Measurements from ENCODE around the gene PRR16.

Gene PRR16

GRCh38 chr5:120531215-120531614 is 67.1 kb downstream of the PRR16 start:
- no peaks in the 10 kb centered on the region for H3K9me3 ChIP-seq (ENCODE audit: insufficient read depth, low read length)
- H3K4me1 ChIP-seq (ENCODE audit: insufficient read depth, insufficient read length), result no peaks in the 10 kb centered on the region
- TF ChIP-seq YY1 (IDR thresholded peaks at IDR 0.05; ENCODE audit: insufficient read depth, insufficient read length) (no peak), ZNF274 (IDR thresholded peaks at IDR 0.05; ENCODE audit: low read depth, low read length) (no peak), SUZ12 (IDR thresholded peaks at IDR 0.05; ENCODE audit: extremely low read depth, insufficient read depth, insufficient read length) (no peak)
- H3K9ac ChIP-seq (ENCODE audit: insufficient read length, low read depth), result no peak overlapping the region
- H3K4me3 ChIP-seq (ENCODE audit: insufficient read length, low read depth), result no peak overlapping the region
- H3K27me3 ChIP-seq (ENCODE audit: insufficient read depth, insufficient read length), result no peaks in the 10 kb centered on the region
- no peaks in the 10 kb centered on the region for H3K36me3 ChIP-seq (ENCODE audit: insufficient read depth, insufficient read length, low read length)
- no peak for DNase-seq (ENCODE audit: low read depth, low spot score)

- TF ChIP-seq YY1 (IDR thresholded peaks at IDR 0.05; ENCODE audit: insufficient read depth, insufficient read length) (no peak), ZNF274 (IDR thresholded peaks at IDR 0.05; ENCODE audit: low read depth, low read length) (no peak), SUZ12 (IDR thresholded peaks at IDR 0.05; ENCODE audit: extremely low read depth, insufficient read depth, insufficient read length) (no peak)
- no peaks in the 10 kb centered on the region for H3K27me3 ChIP-seq (ENCODE audit: insufficient read depth, insufficient read length)
- no peak overlapping the region for H3K9ac ChIP-seq (ENCODE audit: insufficient read length, low read depth)
- no peak overlapping the region for H3K4me3 ChIP-seq (ENCODE audit: insufficient read length, low read depth)
- no peaks in the 10 kb centered on the region for H3K9me3 ChIP-seq (ENCODE audit: insufficient read depth, low read length)
- H3K4me1 ChIP-seq (ENCODE audit: insufficient read depth, insufficient read length), result no peaks in the 10 kb centered on the region
- H3K36me3 ChIP-seq (ENCODE audit: insufficient read depth, insufficient read length, low read length), result no peaks in the 10 kb centered on the region
- DNase-seq (ENCODE audit: low read depth, low spot score), result peak; percentile 28
Measured at GRCh38 chr5:120532835-120533234, 68.7 kb downstream of the PRR16 start.

GRCh38 chr5:120533581-120533980 is 69.5 kb downstream of the PRR16 start:
- Histone ChIP-seq H3K9me3 (ENCODE audit: insufficient read depth, low read length) (no peaks in the 10 kb centered on the region), H3K4me3 (ENCODE audit: insufficient read length, low read depth) (no peak overlapping the region), H3K27me3 (ENCODE audit: insufficient read depth, insufficient read length) (no peaks in the 10 kb centered on the region), H3K9ac (ENCODE audit: insufficient read length, low read depth) (no peak overlapping the region), H3K4me1 (ENCODE audit: insufficient read depth, insufficient read length) (no peaks in the 10 kb centered on the region), H3K36me3 (ENCODE audit: insufficient read depth, insufficient read length, low read length) (no peaks in the 10 kb centered on the region)
- DNase-seq (ENCODE audit: low read depth, low spot score), result no peak
- TF ChIP-seq YY1 (IDR thresholded peaks at IDR 0.05; ENCODE audit: insufficient read depth, insufficient read length) (no peak), ZNF274 (IDR thresholded peaks at IDR 0.05; ENCODE audit: low read depth, low read length) (no peak), SUZ12 (IDR thresholded peaks at IDR 0.05; ENCODE audit: extremely low read depth, insufficient read depth, insufficient read length) (no peak)

GRCh38 chr5:120535900-120536299 is 71.8 kb downstream of the PRR16 start:
- TF ChIP-seq YY1 (IDR thresholded peaks at IDR 0.05; ENCODE audit: insufficient read depth, insufficient read length) (no peak), SUZ12 (IDR thresholded peaks at IDR 0.05; ENCODE audit: extremely low read depth, insufficient read depth, insufficient read length) (no peak), ZNF274 (IDR thresholded peaks at IDR 0.05; ENCODE audit: low read depth, low read length) (no peak)
- Histone ChIP-seq H3K36me3 (ENCODE audit: insufficient read depth, insufficient read length, low read length) (no peaks in the 10 kb centered on the region), H3K4me3 (ENCODE audit: insufficient read length, low read depth) (no peak overlapping the region), H3K9me3 (ENCODE audit: insufficient read depth, low read length) (no peaks in the 10 kb centered on the region), H3K4me1 (ENCODE audit: insufficient read depth, insufficient read length) (no peaks in the 10 kb centered on the region), H3K27me3 (ENCODE audit: insufficient read depth, insufficient read length) (no peaks in the 10 kb centered on the region), H3K9ac (ENCODE audit: insufficient read length, low read depth) (no peak overlapping the region)
- no peak for DNase-seq (ENCODE audit: low read depth, low spot score)

GRCh38 chr5:120538149-120538548 is 74.0 kb downstream of the PRR16 start:
- TF ChIP-seq SUZ12 (IDR thresholded peaks at IDR 0.05; ENCODE audit: extremely low read depth, insufficient read depth, insufficient read length), result no peak
- TF ChIP-seq YY1 (IDR thresholded peaks at IDR 0.05; ENCODE audit: insufficient read depth, insufficient read length), result no peak
- no peak for TF ChIP-seq ZNF274 (IDR thresholded peaks at IDR 0.05; ENCODE audit: low read depth, low read length)
- Histone ChIP-seq H3K4me1 (ENCODE audit: insufficient read depth, insufficient read length) (no peaks in the 10 kb centered on the region), H3K36me3 (ENCODE audit: insufficient read depth, insufficient read length, low read length) (no peaks in the 10 kb centered on the region), H3K27me3 (ENCODE audit: insufficient read depth, insufficient read length) (no peaks in the 10 kb centered on the region), H3K9ac (ENCODE audit: insufficient read length, low read depth) (no peak overlapping the region), H3K4me3 (ENCODE audit: insufficient read length, low read depth) (no peak overlapping the region), H3K9me3 (ENCODE audit: insufficient read depth, low read length) (no peaks in the 10 kb centered on the region)
- DNase-seq (ENCODE audit: low read depth, low spot score), result no peak

GRCh38 chr5:120538644-120539043 is 74.5 kb downstream of the PRR16 start:
- H3K9me3 ChIP-seq (ENCODE audit: insufficient read depth, low read length), result no peaks in the 10 kb centered on the region
- no peaks in the 10 kb centered on the region for H3K36me3 ChIP-seq (ENCODE audit: insufficient read depth, insufficient read length, low read length)
- TF ChIP-seq ZNF274 (IDR thresholded peaks at IDR 0.05; ENCODE audit: low read depth, low read length) (no peak), YY1 (IDR thresholded peaks at IDR 0.05; ENCODE audit: insufficient read depth, insufficient read length) (no peak), SUZ12 (IDR thresholded peaks at IDR 0.05; ENCODE audit: extremely low read depth, insufficient read depth, insufficient read length) (no peak)
- DNase-seq (ENCODE audit: low read depth, low spot score), result no peak
- H3K27me3 ChIP-seq (ENCODE audit: insufficient read depth, insufficient read length), result no peaks in the 10 kb centered on the region
- H3K9ac ChIP-seq (ENCODE audit: insufficient read length, low read depth), result no peak overlapping the region
- no peaks in the 10 kb centered on the region for H3K4me1 ChIP-seq (ENCODE audit: insufficient read depth, insufficient read length)
- no peak overlapping the region for H3K4me3 ChIP-seq (ENCODE audit: insufficient read length, low read depth)

- Histone ChIP-seq H3K9ac (ENCODE audit: insufficient read length, low read depth) (no peak overlapping the region), H3K36me3 (ENCODE audit: insufficient read depth, insufficient read length, low read length) (no peaks in the 10 kb centered on the region), H3K9me3 (ENCODE audit: insufficient read depth, low read length) (no peaks in the 10 kb centered on the region), H3K4me1 (ENCODE audit: insufficient read depth, insufficient read length) (no peaks in the 10 kb centered on the region), H3K4me3 (ENCODE audit: insufficient read length, low read depth) (no peak overlapping the region), H3K27me3 (ENCODE audit: insufficient read depth, insufficient read length) (no peaks in the 10 kb centered on the region)
- TF ChIP-seq ZNF274 (IDR thresholded peaks at IDR 0.05; ENCODE audit: low read depth, low read length) (no peak), SUZ12 (IDR thresholded peaks at IDR 0.05; ENCODE audit: extremely low read depth, insufficient read depth, insufficient read length) (no peak), YY1 (IDR thresholded peaks at IDR 0.05; ENCODE audit: insufficient read depth, insufficient read length) (no peak)
- no peak for DNase-seq (ENCODE audit: low read depth, low spot score)
Measured at GRCh38 chr5:120539471-120539870, 75.4 kb downstream of the PRR16 start.
